Astrocyte (in vitro differentiated cells and primary cell): ENCODE results near the gene B3GNT5.

Experiments used
- EZH2 ChIP-seq: IDR thresholded peaks from 2 replicates; pipeline ENCODE4 v1.6.1; 2012; ENCODE audit warnings: mild to moderate bottlenecking, low read length, inconsistent platforms; ENCODE audit not compliant: insufficient read depth
- TF ChIP-seq, protein P1 (sequence below): IDR thresholded peaks from 2 replicates; pipeline ENCODE4 v1.5.1; 2011; ENCODE audit warnings: low read depth, mild to moderate bottlenecking, inconsistent platforms, low read length, moderate library complexity; ENCODE audit not compliant: insufficient read depth

DNA sequence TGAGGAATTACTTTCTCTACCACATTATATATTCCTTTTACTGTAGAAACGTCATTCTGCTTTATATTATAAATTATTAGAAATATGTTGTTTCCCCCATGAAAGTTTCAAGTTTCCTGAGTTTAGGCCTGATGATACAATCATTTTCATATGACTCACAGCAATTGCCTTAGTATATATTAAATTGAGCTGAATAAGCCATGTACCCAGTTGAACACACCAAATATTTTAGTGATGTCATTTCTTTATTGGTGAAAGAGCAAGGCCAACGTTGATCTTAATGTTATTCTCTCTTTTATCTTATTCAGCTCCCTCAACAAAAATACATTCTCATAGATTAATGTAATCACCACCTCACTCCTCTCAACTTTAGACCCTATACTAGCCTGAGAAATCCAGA, 30.8 kb downstream of the B3GNT5 start:
- TF ChIP-seq, protein P1, sequence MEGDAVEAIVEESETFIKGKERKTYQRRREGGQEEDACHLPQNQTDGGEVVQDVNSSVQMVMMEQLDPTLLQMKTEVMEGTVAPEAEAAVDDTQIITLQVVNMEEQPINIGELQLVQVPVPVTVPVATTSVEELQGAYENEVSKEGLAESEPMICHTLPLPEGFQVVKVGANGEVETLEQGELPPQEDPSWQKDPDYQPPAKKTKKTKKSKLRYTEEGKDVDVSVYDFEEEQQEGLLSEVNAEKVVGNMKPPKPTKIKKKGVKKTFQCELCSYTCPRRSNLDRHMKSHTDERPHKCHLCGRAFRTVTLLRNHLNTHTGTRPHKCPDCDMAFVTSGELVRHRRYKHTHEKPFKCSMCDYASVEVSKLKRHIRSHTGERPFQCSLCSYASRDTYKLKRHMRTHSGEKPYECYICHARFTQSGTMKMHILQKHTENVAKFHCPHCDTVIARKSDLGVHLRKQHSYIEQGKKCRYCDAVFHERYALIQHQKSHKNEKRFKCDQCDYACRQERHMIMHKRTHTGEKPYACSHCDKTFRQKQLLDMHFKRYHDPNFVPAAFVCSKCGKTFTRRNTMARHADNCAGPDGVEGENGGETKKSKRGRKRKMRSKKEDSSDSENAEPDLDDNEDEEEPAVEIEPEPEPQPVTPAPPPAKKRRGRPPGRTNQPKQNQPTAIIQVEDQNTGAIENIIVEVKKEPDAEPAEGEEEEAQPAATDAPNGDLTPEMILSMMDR: no peak
- TF ChIP-seq EZH2: no peak
